Heart right ventricle (tissue), 16 donors: Measurements from ENCODE around the gene STK24. TPM values are rescaled to one million over a fixed set of nuclear protein-coding genes. Genes with fewer than 3 reads are reported as not detected.

ENCODE experiments used
- ATAC-seq, 8 donors: fragments of 200-7000 bp; cut with Tn5 transposase; one replicate each; pipeline ENCODE4 v1.9.1; 2020; ENCODE audit warnings: mild to moderate bottlenecking in 8 of 8, moderate library complexity in 8 of 8, moderate number of reproducible peaks in 1 of 8
- DNase-seq, 2 donors: peaks; one replicate each; pipeline ENCODE4 v3.0.0-alpha.2; 2020
- H3K27ac ChIP-seq, 10 donors: fragments of 200-600 bp; sonication (generic) in 2 of 10; one replicate each; pipeline versions ENCODE4 v1.5.0 to v1.8.0; 2020 to 2022; ENCODE audit warnings: mild to moderate bottlenecking in 3 of 10
- H3K27me3 ChIP-seq, 7 donors: fragments of 200-600 bp; one replicate each; pipeline ENCODE4 v1.8.0; 2021 to 2022; ENCODE audit warnings: mild to moderate bottlenecking in 2 of 7
- H3K36me3 ChIP-seq, 9 donors: fragments of 200-600 bp; sonication (generic) in 1 of 9; one replicate each; pipeline versions ENCODE4 v1.5.0 to v1.8.0; 2020 to 2022; ENCODE audit warnings: mild to moderate bottlenecking in 2 of 9
- H3K4me1 ChIP-seq, 9 donors: fragments of 200-600 bp; sonication (generic) in 1 of 9; one replicate each; pipeline versions ENCODE4 v1.5.0 to v1.8.0; 2020 to 2022; ENCODE audit warnings: mild to moderate bottlenecking in 4 of 9
- H3K4me3 ChIP-seq, 10 donors: fragments of 200-600 bp; sonication (generic) in 2 of 10; one replicate each; pipeline versions ENCODE4 v1.5.0 to v1.8.0; 2020 to 2022; ENCODE audit warnings: mild to moderate bottlenecking in 7 of 10, moderate library complexity in 2 of 10
- H3K9me3 ChIP-seq, 11 donors: fragments of 200-600 bp in 10 of 11; sonication (generic) in 2 of 11; one replicate each; pipeline versions ENCODE4 v1.5.0 to v1.8.0; 2013 to 2022; ENCODE audit warnings: mild to moderate bottlenecking in 2 of 11, control low read depth in 1 of 11, moderate library complexity in 1 of 11
- CTCF ChIP-seq, 9 donors: fragments of 200-600 bp; sonication (generic) in 2 of 9; IDR thresholded peaks; one replicate each; pipeline versions ENCODE4 v1.5.0 to v1.8.0; 2021 to 2022; ENCODE audit warnings: antibody characterized with exemption in 9 of 9, mild to moderate bottlenecking in 5 of 9, moderate library complexity in 1 of 9
- WGBS, 2 donors: extraction: QIAGEN DNeasy Blood & Tissue Kit; methylation state at CpG; one replicate each; pipeline ENCODE4 v1.1.7; 2013; ENCODE audit warnings: inconsistent platforms in 1 of 2; 5-methylcytosine and 5-hydroxymethylcytosine counted together
- intact Hi-C, 10 donors: fragments of 100-400 bp; cut with DNase I; formaldehyde crosslinking; loops; one replicate each; pipeline versions ENCODE4 v1.11.1 to v1.14.2; 2022
- polyA plus RNA-seq, 2 donors: library from polyadenylated mRNA; stranded (reverse); fragments of 200-250 nt; gene quantifications; one replicate each; pipeline ENCODE4 v1.2.3, GENCODE V29; 2013
- total RNA-seq, 10 donors: library from RNA; stranded (reverse); fragmentation: NEBNext Ultra II Directional in 3 of 10; extraction: Animal tissue kit (Norgen Biotek cat#: 25700) in 3 of 10; gene quantifications; one replicate each; pipeline versions ENCODE4 v1.2.1 to v1.2.4, GENCODE V29; 2021 to 2023
- donor health status: Arrhythmogenic right ventricular cardiomyopathy.
- donor health status: ischemic (EF 13 %, LVEDD 7.1; RV severe dilation, severe dysfunction).
- donor health status: healthy with polysubstance abuse.
- donor health status: DM: no; HTN: yes; CAD: no.
- donor health status: DM: no; HTN: no; CAD: no.
- donor health status: ischemic (EF 25% LVEDD 6.9; RV normal size, moderate dysfunction).
- donor health status: ischemic (EF 25% LVEDD 5.7; RV mildly dilated, moderate dysfunction).
- donor health status: healthy.
- donor health status: DM: yes; HTN: yes; CAD: no.
- donor health status: Ischemic cardiomyopathy.
- donor health status: ischemic (EF 35%, LVEDD 5.7; RV mildly dilated, moderate dysfunction).
- donor health status: nonischemic (EF 11% LVEDD 7.7; RV severe dilation, severe dysfunction).
- donor health status: DM: yes; HTN: yes; CAD: no.
- donor health status: PGD.
- donor health status: ischemic (EF 29% LVEDD 5.4; RV normal size, mild dysfunction).
- donor health status: nonischemic (EF 23%, LVEDD 6.1; RV moderate dilation, normal function).

STK24 gene
- total and polyA plus RNA-seq, 12 donors: 20.8 to 72.9 (median 61.5) TPM

GRCh38 chr13:98482476-98483444, 94.1 kb downstream of the STK24 start:
- H3K9me3 ChIP-seq: no peaks in the 10 kb centered on the region
- peaks cover 27 to 99% (median 93%) of the 10 kb centered on the region in 9 donors for H3K4me1 ChIP-seq
- intact Hi-C loops: loop anchor here in 3 of 10 donors (5.0 to 10.0 kb wide), 2 partner anchors 92 to 95 kb away; partner anchors contain the start of gene STK24 (in 3 of the 3)
- peak overlapping the region in 3 of 10 donors; percentile 7 to 16 (median 16) for H3K4me3 ChIP-seq
- peak in 6 of 9 donors; percentile 23 to 48 (median 38) for TF ChIP-seq CTCF (IDR thresholded peaks at IDR 0.05)
- DNase-seq: peak; percentile 76 to 80
- H3K36me3 ChIP-seq: peaks cover 0 to 5% (median 0%) of the 10 kb centered on the region in 9 donors
- ATAC-seq: peak; percentile 50 to 86 (median 69)
- WGBS, 2 donors: 29 to 43% methylated on average over 27 to 28 of the region's 28 CpGs
- H3K27me3 ChIP-seq: no peaks in the 10 kb centered on the region
- peak overlapping the region in 9 of 10 donors; percentile 53 to 83 (median 67) for H3K27ac ChIP-seq

DNA sequence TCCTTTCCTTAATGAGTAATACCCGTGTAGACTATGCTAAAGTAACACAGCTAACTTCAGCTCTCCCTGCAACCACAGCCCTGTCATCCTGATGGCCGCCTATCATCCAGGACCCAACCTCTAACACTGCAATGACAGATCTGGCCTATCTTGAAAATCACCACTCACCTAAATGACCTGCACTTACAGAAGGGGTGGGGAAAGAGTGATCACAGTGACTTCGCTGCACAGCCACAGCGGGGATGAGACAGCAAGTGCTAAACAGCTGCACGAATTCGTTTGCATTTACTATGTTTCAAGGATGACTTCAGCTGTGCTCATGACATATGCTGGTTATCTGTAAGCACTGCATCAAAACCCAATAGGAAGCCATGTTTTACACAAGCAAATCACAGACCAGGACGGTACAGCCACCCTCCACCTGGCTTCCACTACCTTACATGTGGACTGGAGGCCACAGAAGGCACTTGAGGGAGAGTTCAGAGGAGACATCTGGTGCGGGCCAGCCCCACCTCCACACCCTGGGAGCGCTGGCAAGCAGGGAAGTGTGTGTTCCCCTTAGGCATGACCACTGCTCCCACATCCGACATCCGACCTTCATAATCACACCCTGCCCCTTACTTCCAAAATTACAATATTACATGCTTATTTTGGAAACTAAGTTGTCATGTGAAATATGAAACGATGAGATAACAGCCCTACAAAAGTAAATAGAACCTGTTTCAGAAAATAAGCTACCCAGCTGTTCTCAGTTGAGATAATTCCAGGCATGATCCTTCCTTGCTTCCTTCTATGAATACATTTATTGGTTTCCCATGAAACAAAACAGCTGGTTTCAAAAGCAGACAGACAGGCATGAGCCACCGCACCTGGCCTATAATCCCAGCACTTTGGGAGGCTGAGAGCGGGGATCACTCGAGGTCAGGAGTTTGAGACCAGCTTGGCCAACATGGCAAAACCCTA, 95.7 kb downstream of the STK24 start:
- H3K27me3 ChIP-seq: no peaks in the 10 kb centered on the region
- H3K27ac ChIP-seq: peak overlapping the region in 7 of 10 donors; percentile 3 to 81 (median 14)
- DNase-seq: no peak
- intact Hi-C loops: loop anchor here in 3 of 10 donors (5.0 to 10.0 kb wide), 2 partner anchors 94 to 96 kb away; partner anchors contain the start of gene STK24 (in 3 of the 3)
- TF ChIP-seq CTCF (IDR thresholded peaks at IDR 0.05): no peak
- peaks cover 0 to 5% (median 0%) of the 10 kb centered on the region in 9 donors for H3K36me3 ChIP-seq
- H3K4me1 ChIP-seq: peaks cover 23 to 100% (median 90%) of the 10 kb centered on the region in 9 donors
- 51 to 59% methylated on average over 15 of the region's 15 CpGs for WGBS, 2 donors
- no peaks in the 10 kb centered on the region for H3K9me3 ChIP-seq
- H3K4me3 ChIP-seq: no peak overlapping the region
- ATAC-seq: peak in 6 of 8 donors; percentile 16 to 49 (median 38)

- H3K27ac ChIP-seq: peak overlapping the region in 1 of 10 donors; percentile 26
- H3K4me1 ChIP-seq: peaks cover 23 to 98% (median 83%) of the 10 kb centered on the region in 9 donors
- TF ChIP-seq CTCF (IDR thresholded peaks at IDR 0.05): no peak
- no peaks in the 10 kb centered on the region for H3K9me3 ChIP-seq
- no peak for DNase-seq
- peaks cover 0 to 12% (median 4%) of the 10 kb centered on the region in 9 donors for H3K36me3 ChIP-seq
- WGBS, 2 donors: 91 to 97% methylated on average over 8 of the region's 8 CpGs
- no peaks in the 10 kb centered on the region for H3K27me3 ChIP-seq
- intact Hi-C loops: loop anchor here in 5 of 10 donors (5.0 to 10.0 kb wide), 2 partner anchors 95 to 98 kb away; partner anchors contain the start of gene STK24 (in 5 of the 5)
- ATAC-seq: no peak
- no peak overlapping the region for H3K4me3 ChIP-seq
Measured at GRCh38 chr13:98479496-98480003, 97.4 kb downstream of the STK24 start.
